Anterior cingulate cortex (tissue), 58 donors: ENCODE measurements around the gene MIGA2.
A peak's percentile ranks its signal among the peaks of the same experiment; 100 is the strongest.

Source experiments
- DNase-seq, 58 donors: peaks; one replicate each; lab custom pipeline; 2025; lab: John Stamatoyannopoulos, UW

Gene MIGA2

DNA sequence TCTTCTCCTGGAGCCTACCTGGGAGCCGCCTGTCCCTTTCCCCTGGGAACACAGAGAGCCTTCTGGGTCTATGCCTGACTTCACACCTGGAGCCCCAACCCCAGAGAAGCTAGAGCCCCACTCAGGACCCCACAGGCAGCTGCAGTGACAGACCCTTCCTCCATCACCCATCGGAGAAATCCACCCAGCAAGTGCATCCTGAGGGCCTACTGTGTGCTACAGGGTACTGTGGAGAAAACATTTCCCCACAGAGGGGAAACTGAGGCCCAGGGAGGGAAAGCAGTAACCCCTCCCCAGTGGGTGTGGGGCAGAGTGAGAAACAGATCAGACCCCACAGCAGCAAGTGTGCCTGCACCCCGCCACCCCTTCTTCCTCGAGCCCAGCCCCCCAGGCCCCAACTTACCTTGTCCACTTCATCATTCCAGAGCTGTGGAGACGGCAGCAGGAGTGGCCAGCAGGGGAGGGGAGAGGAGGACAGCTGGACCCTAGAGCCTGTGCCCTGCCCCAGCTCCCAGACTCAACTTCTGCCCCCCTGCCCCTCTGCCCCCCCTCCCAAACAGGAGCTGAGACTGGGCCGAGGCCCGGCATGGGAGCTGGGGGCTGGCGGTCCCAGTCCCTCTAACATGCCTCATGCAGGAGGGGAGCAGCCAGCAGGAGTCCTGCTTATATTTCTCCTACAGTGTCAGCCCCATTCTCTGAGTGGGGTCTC is 26.0 kb upstream of the MIGA2 start:
- no peak for DNase-seq

DNA sequence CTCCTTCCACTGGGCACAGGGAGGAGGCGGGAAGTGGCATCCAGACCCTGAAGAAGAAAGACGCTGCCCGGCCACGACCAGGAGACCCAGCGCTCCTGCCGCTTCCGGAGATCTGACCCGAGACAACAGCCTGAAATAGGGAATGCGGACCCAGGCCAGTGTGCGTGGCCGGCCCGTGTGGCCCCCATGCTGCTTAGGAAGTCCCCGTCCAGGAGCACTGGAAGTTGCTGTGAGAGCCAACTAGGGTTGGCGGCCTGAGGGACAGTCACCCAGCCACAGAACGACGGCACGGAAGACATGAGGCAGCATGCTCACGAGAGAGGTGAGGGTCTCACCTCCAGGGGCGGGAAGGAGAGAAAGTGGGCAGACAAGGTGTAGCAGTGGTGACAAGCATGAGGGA is 25.3 kb upstream of the MIGA2 start:
- DNase-seq = no peak

DNA sequence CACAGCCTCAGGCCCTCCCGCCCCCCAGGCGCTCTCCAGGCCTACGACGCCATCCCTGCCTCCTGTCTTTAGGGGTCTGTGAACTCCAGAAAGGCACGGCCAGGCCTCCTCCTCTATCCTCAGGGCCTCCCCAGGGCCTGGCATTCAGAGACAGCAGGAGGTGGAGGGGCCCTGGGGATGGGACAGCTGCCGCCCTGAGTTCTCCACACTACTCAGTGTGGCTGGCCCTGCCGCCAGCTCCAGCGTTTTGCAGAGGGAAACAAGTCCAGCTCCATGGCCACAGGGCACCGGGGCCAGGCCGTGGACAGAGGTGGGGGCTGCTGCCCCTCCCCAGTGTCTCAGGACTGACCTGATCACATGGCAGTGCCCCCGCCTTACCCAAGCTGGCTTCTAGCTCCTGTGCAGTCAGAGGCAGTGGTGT is 24.7 kb upstream of the MIGA2 start:
- no peak for DNase-seq

DNA sequence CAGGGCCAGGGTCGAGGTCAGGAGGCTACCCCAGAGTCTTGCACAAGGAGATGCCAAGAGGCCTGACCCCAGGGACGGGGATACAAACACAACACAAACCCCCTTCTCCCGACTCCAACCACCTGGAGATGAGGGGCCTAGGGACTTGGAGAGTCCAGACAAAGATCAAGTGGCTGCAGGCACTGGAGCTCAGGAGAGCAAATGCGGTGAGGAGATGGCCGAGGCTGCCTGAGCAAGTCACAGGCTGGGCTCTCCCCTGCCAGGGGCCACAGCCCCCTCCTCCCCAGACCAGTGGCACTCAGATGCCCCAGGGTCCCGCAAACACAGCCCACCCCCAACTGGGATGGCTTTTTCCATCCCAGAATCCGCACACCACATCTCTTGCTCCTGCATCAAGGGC is 24.1 kb upstream of the MIGA2 start:
- DNase-seq = no peak

DNA sequence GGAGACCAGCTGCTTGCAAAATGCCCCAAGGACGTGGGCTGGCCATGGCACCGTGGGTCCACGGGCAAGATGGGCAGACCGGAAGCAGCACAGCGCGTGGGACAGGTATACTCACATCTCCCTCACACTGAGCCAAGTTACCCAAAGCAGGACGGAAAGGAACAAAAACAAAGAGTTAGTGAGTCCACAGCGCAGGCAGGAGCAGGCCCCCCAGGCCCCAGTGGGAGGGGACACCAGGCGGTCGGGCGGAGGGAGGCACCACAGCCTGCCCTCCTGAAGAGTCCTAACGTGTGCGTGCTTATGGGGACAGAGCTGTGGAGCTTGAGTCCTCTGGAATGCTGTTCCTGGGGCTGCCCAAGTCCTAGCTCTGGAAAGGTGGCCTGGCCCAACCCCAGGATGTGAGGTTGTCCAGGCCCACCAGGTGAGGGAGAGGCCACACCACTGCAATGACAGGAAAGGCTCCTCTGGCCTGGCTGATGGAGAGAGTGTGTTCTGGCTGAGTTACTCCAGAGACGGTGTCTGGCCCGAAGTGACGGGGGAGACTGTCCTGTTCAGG is 23.5 kb upstream of the MIGA2 start:
- peak in 1 of 58 donors; percentile 27 for DNase-seq

DNA sequence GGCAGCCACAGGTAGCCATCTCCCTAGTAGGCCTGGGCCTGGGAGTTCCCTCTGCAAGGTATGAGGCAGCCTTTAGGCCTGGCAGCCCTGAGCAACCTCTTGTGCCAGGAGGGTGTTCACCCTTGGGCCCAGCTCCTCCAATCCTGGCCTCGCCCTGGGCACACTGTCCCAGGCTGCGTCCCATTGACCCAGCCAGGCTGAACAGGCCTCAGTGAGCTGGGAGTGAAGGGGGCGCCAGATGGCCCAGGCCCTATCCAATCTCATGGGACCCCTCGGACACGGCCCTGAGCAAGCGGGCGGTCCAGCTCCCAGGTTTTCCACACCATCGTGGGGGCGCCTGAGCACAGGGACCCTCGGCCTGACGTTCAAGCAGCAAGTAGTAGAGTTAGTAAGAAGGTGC is 22.8 kb upstream of the MIGA2 start:
- DNase-seq = no peak

DNA sequence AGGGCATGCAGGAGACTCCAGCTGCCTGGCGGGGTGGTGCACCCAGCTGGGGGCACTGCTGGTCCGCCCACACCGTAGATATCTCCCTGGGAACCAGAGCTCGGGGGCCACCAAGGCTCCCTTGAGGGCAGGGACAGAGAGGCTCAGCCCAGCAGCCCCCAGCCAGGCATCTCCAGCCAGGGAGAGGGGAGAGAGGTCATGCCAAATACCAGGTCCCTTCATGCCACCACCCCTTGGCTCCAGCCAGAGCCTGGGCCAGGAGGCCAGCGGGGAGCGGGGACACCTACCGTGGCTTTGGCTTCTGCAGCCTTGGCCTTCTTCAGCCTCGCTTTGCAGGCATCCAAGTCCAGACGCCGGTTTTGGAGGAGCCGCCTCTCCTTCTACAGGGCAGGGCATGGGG is 22.3 kb upstream of the MIGA2 start:
- DNase-seq = no peak

DNA sequence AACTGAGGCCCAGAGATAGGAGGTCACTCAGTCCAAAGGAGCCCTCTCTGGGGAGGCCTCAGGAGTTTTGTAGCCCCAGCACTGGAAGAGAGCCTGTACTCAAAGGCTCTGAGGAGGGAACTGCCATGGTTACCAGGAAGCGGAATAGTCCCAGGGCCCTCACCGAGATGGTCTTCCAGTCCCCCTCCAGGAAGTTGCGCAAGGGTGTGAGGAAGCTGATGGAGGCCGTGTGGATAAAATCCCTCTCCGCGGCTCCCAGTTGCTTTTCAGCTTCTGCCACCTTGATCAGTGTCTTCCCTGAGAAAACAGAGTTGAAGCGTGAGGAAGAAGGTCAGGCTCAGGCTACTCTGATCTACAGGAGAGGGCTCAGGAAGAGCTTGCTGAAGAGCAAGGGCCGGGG is 21.8 kb upstream of the MIGA2 start:
- DNase-seq = no peak

DNA sequence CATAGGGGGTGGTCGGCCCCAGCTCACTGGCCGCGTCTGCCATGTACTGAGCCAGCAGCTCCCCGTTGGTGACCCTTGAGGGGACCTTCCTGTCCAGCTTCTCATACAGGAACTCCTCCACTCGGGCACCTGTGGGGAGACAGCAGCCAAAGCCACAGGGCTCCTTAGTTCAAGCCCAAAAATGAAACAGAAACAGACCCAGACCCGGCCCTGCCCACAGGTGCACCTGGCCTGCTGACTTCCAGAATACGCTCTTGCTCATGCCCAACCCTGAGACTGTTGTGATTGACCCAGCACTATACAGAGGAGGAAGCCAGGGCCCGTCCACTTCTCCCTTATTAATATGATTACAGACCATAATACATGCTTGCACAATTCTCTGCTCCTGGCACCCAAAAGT is 15.3 kb upstream of the MIGA2 start:
- no peak for DNase-seq

DNA sequence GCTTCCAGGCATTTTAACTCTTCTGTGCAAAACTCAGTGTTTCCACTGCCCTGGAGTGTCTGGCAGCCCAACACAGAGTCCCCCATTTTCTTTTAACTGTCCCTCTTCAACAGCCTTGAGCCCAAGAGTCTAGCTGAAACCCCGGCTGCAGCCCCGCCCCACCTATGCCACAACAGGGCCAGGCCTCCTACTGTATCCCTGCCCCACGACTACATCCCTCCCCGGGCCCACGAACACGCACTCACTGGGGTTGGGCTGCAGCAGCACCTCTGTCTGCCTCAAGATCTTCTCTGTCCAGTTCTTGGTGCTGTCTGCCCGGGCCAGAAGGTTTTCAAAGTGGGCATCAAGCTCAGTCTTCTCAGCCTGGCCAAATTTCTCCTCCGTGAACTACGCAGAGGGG is 14.4 kb upstream of the MIGA2 start:
- no peak for DNase-seq

DNA sequence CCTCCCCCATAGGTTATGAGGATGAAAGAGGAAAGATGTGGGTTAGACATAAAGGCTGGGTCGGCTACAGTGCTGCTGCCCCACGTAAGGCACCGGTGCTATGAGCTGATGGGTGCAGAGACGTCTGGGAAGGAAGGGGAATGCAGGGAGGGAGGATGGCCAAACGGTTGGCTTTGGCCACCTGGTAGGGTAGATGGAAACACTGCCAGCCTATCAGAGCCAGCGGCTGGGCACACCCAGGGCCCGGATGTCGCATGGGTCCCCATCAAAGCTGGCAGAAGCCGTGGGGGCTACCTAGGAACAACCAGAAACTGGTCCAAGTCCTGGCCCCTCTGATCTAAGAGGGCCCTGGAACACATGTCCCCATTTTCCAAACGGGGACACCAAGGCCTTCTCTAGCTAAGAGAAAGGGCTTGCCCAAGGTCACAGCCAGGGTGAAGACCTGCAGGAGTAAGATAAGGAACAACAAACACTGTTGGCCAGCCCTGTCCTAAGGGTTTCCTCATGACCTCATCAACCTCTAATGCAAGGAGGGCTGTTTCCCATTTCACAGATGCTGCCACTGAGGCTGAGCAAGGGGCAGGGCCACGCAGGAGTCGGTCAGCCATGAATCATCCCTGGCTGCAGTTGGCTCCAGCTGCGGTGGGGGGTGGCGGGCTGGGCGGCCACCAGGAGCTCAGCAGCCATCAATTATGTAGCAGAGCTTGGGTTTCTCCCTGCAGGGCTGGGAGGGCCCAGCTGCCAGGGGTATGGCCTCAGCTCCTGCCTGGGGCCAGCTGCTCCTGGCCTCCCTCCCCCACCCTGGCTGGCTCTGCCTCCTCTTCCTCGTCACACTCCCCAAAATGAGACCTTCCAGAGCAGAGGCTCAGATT is 13.2 kb upstream of the MIGA2 start:
- peak in 22 of 58 donors; percentile 12 to 70 (median 27) for DNase-seq

DNA sequence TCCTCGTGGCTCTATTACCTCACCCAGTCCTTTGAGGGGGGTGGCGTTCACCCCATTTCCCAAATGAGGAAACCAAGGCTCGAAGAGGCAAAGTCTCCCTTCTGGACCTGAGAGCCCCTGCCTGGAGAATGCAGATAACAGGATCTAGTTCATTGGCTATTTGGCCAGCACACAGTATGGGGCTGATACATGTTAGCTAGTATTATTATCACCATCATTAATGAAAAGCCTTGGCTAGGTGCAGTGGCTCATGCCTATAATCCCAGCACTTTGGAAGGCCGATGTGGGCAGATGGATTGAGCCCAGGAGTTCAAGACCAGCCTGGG is 12.6 kb upstream of the MIGA2 start:
- no peak for DNase-seq

DNA sequence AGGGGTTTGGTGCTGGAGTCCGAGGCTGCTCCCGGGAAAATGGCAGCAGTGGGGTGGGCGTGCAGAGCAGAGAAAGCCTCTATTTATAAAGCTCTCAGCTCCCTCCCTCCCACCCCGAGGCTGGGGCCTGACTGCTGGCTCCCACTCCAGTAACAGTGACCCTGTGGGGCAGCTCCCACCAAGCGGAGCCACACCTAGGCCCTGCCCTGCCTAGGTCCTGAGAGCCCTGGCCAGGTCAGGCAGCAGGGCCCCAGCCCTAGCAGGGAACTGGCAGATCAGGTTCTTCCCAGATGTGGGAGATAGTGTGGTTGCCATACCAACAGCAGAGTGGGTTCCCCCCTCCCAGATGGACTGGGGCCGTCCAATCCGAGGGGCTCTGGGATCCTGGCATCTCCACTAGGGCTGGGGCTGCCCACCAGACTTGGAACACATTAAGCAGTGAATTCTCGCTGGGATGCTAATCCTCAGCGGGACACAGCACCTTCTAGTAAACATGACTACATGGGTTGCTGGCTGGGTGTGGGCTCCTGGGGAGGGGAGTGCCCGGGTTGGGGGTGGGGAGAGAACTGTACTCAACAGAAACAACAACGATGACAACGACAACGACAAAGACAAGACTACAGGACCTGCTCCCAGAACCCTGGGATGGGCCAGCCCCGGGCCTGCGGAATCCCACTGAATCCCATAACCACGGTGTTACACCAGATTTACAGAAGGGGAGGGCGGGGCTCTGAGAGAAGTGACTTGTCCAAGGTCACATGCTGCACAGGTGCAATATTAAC is 9.8 kb upstream of the MIGA2 start:
- DNase-seq = peak in 44 of 58 donors; percentile 22 to 82 (median 54)

DNA sequence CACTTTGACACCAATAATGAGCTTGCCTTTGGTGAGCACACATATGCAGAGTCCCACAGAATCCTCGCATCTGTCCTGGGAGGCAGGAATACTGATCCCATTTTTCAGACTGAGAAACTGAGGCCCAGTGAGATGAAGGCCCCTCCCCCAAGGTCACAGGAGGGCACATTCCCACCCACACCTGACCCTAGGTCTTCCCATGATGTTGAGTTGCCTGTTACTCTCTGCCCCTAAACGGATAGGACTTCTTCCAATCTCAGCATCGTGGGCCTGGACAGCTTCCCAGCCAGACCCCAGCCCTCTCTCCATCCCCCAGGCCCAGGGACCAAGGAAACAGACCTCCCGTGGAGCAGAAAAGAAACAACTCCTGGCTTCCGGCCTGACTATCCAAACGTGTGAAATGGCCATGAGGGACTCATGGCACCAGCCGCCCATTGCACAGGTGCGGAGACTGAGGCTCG is 9.2 kb upstream of the MIGA2 start:
- DNase-seq = no peak

DNA sequence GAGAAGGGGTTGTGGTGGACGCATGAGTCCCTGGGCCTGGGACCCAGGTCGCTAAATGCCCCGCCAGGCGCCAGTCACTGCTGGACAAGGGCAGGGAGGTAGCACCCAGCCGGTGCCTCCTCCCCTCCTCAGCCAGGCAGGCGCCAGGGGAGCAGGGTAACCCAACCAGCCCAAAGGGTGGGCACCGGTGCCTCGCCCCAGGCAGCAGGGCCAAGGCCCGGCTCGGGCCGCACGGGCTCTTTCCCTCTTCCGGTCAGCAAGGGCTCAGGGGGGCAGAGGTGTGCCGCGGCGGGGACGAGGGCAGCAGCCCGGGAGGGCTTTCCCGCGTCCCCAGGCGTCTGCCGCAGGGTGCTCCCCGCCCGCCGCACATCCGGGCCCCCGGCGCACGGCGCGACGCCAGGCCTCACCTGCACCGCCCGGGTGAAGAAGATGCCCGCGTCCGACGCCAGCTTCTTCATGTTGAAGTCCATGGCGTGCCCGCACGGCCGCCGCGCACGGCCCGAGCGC is 8.7 kb upstream of the MIGA2 start:
- DNase-seq = peak in 12 of 58 donors; percentile 50 to 77 (median 66)

DNA sequence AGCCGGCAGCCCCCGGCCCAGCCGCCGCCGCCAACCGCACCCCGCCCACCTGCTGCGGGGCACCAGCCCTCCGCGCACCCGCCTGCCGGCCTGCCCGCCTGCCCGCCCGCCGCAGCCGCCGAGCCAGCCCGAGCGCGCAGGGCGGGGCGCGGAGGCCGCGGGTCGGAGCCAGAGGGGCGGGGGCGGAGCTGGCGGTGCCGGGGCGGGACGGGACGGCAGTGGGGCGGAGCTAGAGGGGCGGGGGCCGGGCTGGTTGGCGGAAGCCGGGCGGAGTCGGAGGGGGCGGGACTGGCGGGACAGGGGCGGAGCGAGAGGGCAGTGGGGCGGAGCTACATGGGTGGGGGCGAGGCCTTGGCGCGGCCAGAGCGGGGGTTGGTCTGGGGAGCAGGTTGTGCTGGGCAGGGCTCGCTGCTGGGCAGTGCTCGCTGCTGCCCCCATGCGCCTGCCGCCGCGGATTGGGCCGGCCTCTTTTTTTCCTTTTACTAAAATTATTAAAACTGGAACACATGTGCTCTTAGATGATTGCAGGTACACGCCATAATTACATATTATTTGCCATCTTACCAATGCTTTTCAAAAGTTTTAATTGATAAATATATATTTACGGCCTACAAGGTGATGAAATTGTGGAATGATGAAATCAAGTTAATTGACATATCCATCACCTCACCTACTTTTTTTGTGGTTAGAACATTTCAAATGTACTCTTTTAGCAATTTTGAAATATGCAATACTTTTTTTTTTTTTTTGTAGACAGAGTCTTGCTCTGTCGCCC is 8.0 kb upstream of the MIGA2 start, which contains the start of gene SH3GLB2:
Gene SH3GLB2 (minus strand): TSS at position 140 of the 775 bp plus-strand sequence. CDS start 177 bp downstream, outside the sequence.
- DNase-seq = peak; percentile 49 to 100 (median 97)

DNA sequence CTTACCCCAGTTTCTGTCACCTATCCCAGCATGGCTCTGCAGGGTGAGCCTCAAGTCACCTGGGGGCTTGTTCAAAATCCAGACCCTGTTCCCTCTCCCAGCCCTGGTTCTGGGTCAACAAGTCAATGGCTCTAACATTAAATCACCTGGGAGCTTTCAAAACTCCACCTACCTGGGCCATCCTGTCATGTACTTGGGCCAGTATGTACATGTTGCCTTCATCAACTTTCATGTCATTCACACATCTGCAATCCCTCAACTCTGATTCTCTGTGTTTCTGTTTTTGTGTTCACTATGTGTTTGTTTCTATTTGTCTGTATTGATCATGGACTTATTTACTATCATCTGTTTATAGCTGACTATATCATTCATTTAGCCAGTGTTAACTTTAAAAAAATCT is 6.2 kb upstream of the MIGA2 start:
- DNase-seq = no peak

DNA sequence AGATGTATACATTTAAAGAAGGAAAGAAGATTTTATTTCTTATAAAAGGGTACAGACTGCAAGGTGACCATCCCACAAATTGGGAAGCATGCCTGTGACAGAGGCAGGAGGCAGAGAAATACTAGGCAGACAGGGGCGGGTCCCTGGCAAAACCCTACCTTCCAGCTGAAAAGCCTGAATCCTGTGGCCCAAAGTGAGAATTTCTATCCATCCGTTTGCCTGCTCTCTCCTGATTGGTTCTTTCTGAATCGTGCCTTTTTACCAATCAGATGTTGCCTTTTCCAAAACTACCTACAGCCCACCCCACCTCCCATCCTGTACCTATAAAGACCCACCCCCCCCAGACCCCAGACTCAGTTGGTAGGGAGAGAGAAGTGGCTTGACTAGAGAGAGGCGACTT is 4.9 kb upstream of the MIGA2 start:
- no peak for DNase-seq

DNA sequence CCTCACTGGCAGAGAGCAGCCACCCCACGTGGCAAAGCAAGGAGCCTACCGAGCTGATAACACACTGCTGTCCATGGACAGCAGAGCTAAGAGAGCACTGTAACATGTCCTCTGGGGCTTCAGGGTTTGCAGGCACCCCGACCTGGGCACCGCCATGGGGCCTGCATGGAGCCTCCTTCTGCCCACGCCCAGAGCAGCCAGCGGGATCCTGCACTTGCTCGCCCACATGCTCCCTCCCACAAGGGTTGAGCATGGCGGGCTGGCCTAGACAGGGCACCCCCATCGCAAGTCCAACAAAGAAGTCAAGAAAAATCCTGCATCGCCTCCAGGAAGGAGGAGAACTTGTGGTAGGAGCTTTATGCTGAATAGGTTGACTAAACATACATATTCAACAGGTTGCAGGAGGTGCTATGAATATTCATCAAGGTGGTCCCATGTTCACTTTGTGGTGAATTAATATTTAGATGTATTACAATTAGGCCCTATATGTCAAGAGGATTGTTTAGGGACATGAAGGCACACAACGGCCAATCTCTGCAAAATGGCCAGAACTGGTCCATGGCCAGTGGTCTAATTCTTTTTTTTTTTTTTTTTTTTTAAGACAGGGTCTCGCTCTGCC is 3.8 kb upstream of the MIGA2 start:
- no peak for DNase-seq
